ENCODE measurements around the gene SGTB.
"Not testable (repeated sequence)": the region's sequence is repeated elsewhere in the genome, so short reads cannot be mapped to it uniquely, and the experiment has no call there.

SGTB gene

DNA sequence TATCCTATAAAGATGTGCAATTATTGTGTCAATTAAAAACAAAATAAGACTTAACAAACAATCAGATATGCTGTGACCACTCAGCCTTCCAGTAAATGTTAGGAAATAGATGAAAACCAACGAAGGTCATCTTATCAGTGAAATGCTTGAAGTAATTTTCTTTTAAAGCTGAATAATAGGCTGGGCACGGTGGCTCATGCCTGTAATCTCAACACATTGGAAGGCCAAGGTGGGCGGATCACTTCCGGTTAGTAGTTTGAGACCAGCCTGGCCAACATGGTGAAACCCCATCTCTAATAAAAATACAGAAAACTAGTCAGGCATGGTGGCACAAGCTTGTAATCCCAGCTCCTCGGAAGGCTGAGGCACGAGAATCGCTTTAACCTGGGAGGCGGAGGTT is 31.3 kb upstream of the SGTB start:
- no peaks in the 10 kb centered on the region for H3K36me3 ChIP-seq (ENCODE audit: control insufficient read depth, insufficient read depth, low read length)
- no peak overlapping the region for H3K4me3 ChIP-seq (ENCODE audit: low read length)

DNA sequence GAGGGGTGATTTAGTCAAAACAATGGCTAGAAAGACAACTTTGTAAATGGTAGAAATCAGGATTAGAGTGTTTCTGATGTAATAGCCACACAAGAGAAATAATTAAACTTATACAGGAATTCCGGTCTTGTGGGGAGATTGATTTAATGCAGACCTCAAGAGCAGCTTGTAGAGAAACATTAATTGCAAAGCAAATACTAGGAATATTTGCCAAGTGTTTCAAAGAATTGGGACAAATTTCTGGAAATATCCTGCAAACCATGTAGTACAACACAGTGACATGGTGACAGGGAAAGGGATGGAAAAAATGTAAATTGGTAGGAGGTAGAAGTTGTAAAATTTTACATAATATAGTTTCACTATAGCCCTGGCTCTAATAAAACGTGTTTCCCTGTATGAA is 29.0 kb upstream of the SGTB start:
- H3K9me3 ChIP-seq (ENCODE audit: control insufficient read depth, low read length) = no peaks in the 10 kb centered on the region
- H3K36me3 ChIP-seq (ENCODE audit: control insufficient read depth, insufficient read depth, low read length) = no peaks in the 10 kb centered on the region
- no peak overlapping the region for H3K4me3 ChIP-seq (ENCODE audit: low read length)
- no peak overlapping the region for H3K9ac ChIP-seq (ENCODE audit: low read length)
- H3K4me1 ChIP-seq (ENCODE audit: control insufficient read depth, insufficient read depth, low read length) = no peaks in the 10 kb centered on the region
- no peaks in the 10 kb centered on the region for H3K27me3 ChIP-seq (ENCODE audit: control insufficient read depth, insufficient read depth, low read length)

More for the DNA sequence above, 31.3 kb upstream of the SGTB start:
- H3K9ac ChIP-seq (ENCODE audit: low read length) = no peak overlapping the region
- no peaks in the 10 kb centered on the region for H3K4me1 ChIP-seq (ENCODE audit: control insufficient read depth, insufficient read depth, low read length)
- H3K9me3 ChIP-seq (ENCODE audit: control insufficient read depth, low read length) = no peaks in the 10 kb centered on the region
- no peaks in the 10 kb centered on the region for H3K27me3 ChIP-seq (ENCODE audit: control insufficient read depth, insufficient read depth, low read length)

DNA sequence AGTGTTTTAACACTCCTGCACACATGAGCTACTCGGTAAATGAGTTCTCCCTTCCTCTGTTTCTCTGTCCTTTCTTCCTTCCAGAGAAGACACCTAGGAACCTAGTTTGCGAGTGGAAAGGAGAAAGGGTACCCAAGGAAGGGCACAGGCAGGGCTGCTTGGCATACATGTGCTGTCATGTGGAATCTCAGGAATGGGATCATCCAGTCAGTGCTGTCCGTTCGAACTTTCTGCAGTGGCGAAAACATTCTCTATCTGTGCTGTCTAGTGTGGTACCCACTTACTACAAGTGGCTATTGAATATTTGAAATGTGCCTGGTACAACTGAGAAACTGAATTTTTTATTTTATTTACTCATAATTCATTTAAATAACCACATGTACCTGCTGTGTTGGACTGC is 28.0 kb upstream of the SGTB start:
- no peak overlapping the region for H3K4me3 ChIP-seq (ENCODE audit: low read length)
- no peaks in the 10 kb centered on the region for H3K4me1 ChIP-seq (ENCODE audit: control insufficient read depth, insufficient read depth, low read length)
- H3K9ac ChIP-seq (ENCODE audit: low read length) = no peak overlapping the region
- no peaks in the 10 kb centered on the region for H3K36me3 ChIP-seq (ENCODE audit: control insufficient read depth, insufficient read depth, low read length)
- H3K27me3 ChIP-seq (ENCODE audit: control insufficient read depth, insufficient read depth, low read length) = no peaks in the 10 kb centered on the region
- no peaks in the 10 kb centered on the region for H3K9me3 ChIP-seq (ENCODE audit: control insufficient read depth, low read length)

DNA sequence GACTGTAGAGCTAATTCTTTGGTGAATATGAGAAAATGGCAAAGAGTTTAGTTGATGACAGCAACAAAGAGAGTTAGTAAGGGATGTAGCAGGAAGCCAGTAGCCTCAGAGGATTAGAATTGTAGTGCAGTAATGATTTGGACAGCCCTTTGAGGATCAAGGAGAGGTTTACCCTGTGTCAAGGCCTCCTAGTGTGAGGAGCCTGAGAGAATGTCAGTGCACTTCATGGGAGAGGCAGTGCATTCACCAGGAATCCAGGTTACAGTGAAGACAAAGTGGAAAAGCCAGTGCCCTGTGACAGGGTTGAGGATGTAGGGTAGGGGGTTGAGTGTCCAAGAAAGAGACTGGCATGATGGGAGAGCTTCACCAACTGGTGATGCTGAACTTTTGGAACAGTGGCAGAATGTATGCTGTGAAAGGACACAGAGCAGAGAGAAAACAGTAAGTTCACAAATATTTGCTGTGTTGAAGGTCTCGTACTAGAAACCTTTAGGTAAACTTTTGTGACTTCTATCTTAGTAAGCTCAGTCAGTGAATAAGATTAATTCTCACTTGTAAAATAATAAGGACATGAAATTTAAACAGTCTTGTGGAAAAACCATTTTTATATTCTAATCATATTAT is 27.4 kb upstream of the SGTB start:
- H3K4me3 ChIP-seq (ENCODE audit: low read length) = no peak overlapping the region
- H3K9ac ChIP-seq (ENCODE audit: low read length) = no peak overlapping the region
- H3K27me3 ChIP-seq (ENCODE audit: control insufficient read depth, insufficient read depth, low read length) = no peaks in the 10 kb centered on the region
- no peaks in the 10 kb centered on the region for H3K4me1 ChIP-seq (ENCODE audit: control insufficient read depth, insufficient read depth, low read length)
- no peaks in the 10 kb centered on the region for H3K9me3 ChIP-seq (ENCODE audit: control insufficient read depth, low read length)
- H3K36me3 ChIP-seq (ENCODE audit: control insufficient read depth, insufficient read depth, low read length) = no peaks in the 10 kb centered on the region

DNA sequence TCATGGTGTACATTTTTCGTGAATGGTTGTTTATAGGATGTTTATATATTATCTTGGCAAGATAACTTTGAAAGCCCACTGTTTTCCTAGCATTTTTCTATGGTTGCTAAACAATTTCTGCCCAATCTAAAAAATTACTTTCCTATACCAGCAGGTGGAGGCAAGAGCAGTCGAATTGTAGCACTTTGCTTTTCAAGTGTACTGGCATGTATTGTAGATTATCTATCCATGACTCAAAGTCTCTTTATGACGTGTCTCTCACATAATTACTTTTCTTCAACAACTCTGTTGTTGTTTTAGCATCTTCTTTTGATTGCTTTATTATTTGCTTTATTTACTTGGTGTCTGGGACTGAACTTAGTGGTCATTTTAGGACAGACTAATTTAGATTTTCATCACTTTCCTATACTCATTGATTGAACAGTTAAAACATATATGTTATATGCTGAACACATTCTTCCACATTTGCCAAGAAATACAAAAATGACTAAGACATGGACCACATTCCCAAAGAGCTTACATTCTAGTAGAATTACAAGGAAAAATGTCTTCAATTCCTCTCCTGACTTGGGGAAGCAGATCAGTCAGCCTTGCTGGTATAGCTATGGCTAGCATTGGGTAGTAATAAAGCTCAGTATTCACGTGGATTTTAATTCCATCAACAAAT is 20.8 kb upstream of the SGTB start:
- H3K4me3 ChIP-seq (ENCODE audit: low read length) = no peak overlapping the region
- H3K9ac ChIP-seq (ENCODE audit: low read length) = no peak overlapping the region
- no peaks in the 10 kb centered on the region for H3K27me3 ChIP-seq (ENCODE audit: control insufficient read depth, insufficient read depth, low read length)
- no peaks in the 10 kb centered on the region for H3K36me3 ChIP-seq (ENCODE audit: control insufficient read depth, insufficient read depth, low read length)
- no peaks in the 10 kb centered on the region for H3K9me3 ChIP-seq (ENCODE audit: control insufficient read depth, low read length)
- no peaks in the 10 kb centered on the region for H3K4me1 ChIP-seq (ENCODE audit: control insufficient read depth, insufficient read depth, low read length)

DNA sequence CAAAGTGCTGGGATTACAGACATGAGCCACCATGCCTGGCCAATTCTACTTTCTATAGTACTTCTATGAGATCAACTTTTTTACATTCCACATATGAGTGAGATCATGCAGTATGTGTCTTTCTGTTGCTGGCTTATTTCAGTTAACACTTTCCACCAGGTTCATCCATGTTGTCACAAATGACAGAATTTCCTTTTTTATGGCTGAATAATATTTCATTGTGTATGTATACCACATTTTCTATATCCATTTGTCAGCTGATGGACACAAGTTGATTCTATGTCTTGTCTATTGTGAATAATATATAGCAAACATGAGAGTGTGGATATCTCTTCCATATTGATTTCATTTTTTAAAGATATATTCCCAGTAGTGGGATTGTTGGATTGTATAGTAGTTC is 17.3 kb upstream of the SGTB start:
- no peaks in the 10 kb centered on the region for H3K4me1 ChIP-seq (ENCODE audit: control insufficient read depth, insufficient read depth, low read length)
- H3K27me3 ChIP-seq (ENCODE audit: control insufficient read depth, insufficient read depth, low read length) = no peaks in the 10 kb centered on the region
- no peaks in the 10 kb centered on the region for H3K9me3 ChIP-seq (ENCODE audit: control insufficient read depth, low read length)
- H3K36me3 ChIP-seq (ENCODE audit: control insufficient read depth, insufficient read depth, low read length) = no peaks in the 10 kb centered on the region
- no peak overlapping the region for H3K4me3 ChIP-seq (ENCODE audit: low read length)
- H3K9ac ChIP-seq (ENCODE audit: low read length) = no peak overlapping the region

DNA sequence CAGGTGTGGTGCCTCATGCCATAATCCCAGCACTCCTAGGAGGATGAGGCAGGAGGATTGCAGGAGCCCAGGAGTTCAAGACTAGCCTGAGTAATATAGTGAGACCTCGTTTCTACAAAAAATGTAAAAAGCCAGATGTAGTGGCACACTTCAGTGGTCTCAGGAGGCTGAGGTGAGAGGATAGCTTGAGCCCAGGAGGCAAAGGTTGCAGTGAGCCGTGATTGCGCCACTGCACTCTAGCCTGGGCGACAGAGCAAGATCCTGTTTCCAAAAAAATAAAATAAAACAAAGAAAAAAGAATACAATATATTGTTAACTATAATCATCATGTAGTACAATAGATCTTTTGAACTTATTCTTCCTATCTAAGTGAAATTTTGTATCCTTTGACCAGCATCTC is 16.4 kb upstream of the SGTB start:
- Histone ChIP-seq H3K4me1 (ENCODE audit: control insufficient read depth, insufficient read depth, low read length) (no peaks in the 10 kb centered on the region), H3K4me3 (ENCODE audit: low read length) (no peak overlapping the region), H3K9me3 (ENCODE audit: control insufficient read depth, low read length) (no peaks in the 10 kb centered on the region), H3K36me3 (ENCODE audit: control insufficient read depth, insufficient read depth, low read length) (no peaks in the 10 kb centered on the region), H3K27me3 (ENCODE audit: control insufficient read depth, insufficient read depth, low read length) (no peaks in the 10 kb centered on the region), H3K9ac (ENCODE audit: low read length) (no peak overlapping the region)

DNA sequence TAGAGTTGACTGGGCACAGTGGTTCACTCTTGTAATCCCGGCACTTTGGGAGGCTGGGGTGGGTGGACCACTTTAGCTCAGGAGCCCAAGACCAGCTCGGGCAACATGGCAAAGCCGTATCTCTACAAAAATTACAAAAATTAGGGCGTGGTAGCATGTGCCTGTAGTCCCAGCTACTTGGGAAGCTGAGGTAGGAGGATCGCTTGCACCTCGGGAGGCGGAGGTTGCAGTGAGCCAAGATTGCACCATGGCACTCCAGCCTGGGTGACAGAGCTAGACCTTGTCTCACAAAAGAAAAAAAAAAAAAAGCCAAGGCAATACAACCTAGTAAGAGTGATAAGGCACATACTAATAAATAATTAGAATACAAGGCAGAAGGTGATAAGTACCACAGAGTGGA is 15.9 kb upstream of the SGTB start:
- no peaks in the 10 kb centered on the region for H3K27me3 ChIP-seq (ENCODE audit: control insufficient read depth, insufficient read depth, low read length)
- no peak overlapping the region for H3K9ac ChIP-seq (ENCODE audit: low read length)
- no peaks in the 10 kb centered on the region for H3K36me3 ChIP-seq (ENCODE audit: control insufficient read depth, insufficient read depth, low read length)
- H3K4me3 ChIP-seq (ENCODE audit: low read length) = no peak overlapping the region
- H3K4me1 ChIP-seq (ENCODE audit: control insufficient read depth, insufficient read depth, low read length) = no peaks in the 10 kb centered on the region
- H3K9me3 ChIP-seq (ENCODE audit: control insufficient read depth, low read length) = no peaks in the 10 kb centered on the region

DNA sequence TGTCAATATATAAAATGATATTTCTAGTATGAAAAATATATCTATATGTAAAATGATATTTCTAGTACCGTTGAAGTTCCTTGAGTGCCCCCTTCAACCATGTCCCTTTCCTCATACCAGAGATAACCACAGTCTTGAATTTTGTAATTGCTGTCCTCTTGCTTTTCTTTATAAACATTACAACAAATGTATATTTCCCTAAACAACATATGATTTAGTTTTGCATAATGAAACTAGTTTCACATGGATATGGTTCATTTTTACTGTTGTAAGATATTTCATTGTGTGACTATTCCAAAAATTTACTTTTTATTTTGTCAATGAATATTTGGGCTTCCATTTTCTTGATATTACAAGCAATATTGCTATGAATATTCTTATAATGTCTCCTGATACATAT is 14.1 kb upstream of the SGTB start:
- Histone ChIP-seq H3K36me3 (ENCODE audit: control insufficient read depth, insufficient read depth, low read length) (no peaks in the 10 kb centered on the region), H3K9ac (ENCODE audit: low read length) (no peak overlapping the region)

DNA sequence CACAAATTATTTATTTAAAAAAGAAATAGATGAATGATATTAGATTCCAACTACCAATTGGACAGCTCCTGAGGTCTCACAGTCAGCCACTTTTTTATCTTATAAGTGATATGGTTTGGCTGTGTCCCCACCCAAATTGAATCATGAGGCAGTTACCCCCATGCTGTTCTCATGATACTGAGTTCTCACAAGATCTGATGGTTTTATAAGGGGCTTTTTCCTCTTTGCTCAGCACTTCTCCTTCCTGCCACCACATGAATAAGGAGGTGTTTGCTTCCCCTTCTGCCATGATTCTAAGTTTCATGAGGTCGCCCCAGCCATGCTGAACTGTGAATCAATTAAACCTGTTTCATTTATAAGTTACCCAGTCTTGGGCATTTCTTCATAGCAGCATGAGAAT is 13.0 kb upstream of the SGTB start:
- no peaks in the 10 kb centered on the region for H3K36me3 ChIP-seq (ENCODE audit: control insufficient read depth, insufficient read depth, low read length)
- H3K27me3 ChIP-seq (ENCODE audit: control insufficient read depth, insufficient read depth, low read length) = no peaks in the 10 kb centered on the region
- no peaks in the 10 kb centered on the region for H3K9me3 ChIP-seq (ENCODE audit: control insufficient read depth, low read length)
- H3K4me1 ChIP-seq (ENCODE audit: control insufficient read depth, insufficient read depth, low read length) = no peaks in the 10 kb centered on the region
- no peak overlapping the region for H3K9ac ChIP-seq (ENCODE audit: low read length)
- H3K4me3 ChIP-seq (ENCODE audit: low read length) = no peak overlapping the region

More for the DNA sequence above, 14.1 kb upstream of the SGTB start:
- no peaks in the 10 kb centered on the region for H3K27me3 ChIP-seq (ENCODE audit: control insufficient read depth, insufficient read depth, low read length)
- no peaks in the 10 kb centered on the region for H3K4me1 ChIP-seq (ENCODE audit: control insufficient read depth, insufficient read depth, low read length)
- no peaks in the 10 kb centered on the region for H3K9me3 ChIP-seq (ENCODE audit: control insufficient read depth, low read length)
- H3K4me3 ChIP-seq (ENCODE audit: low read length) = no peak overlapping the region

DNA sequence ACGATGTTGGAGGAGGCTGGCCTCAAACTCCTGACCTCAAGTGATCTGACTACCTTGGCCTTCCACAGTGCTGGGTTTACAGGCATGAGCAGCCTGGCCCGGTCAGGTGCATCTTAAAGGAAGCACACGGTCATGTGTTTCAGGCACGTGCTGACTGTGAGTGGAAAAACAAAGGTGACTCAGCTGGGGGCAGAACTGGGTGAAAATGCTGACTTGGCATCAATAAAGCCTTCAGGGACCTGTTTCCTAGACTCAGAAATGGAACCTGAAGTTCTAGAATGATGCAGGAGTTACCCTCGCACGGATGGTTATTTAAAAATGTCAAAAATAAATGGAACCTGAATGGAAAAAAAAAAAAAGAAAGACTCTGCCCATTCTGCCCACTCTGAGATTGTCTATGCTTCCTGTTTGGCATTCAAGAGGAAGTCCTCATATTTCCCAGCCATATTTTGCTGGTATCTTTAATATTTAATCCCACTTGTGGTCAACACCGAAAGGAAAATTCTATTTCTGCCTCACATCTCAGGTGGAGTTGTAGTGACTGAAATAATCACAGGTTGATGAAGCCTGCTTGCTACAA is 12.4 kb upstream of the SGTB start:
- H3K4me1 ChIP-seq (ENCODE audit: control insufficient read depth, insufficient read depth, low read length); H3K9ac ChIP-seq (ENCODE audit: low read length); H3K4me3 ChIP-seq (ENCODE audit: low read length); H3K27me3 ChIP-seq (ENCODE audit: control insufficient read depth, insufficient read depth, low read length); H3K9me3 ChIP-seq (ENCODE audit: control insufficient read depth, low read length); H3K36me3 ChIP-seq (ENCODE audit: control insufficient read depth, insufficient read depth, low read length): not testable (repeated sequence)

DNA sequence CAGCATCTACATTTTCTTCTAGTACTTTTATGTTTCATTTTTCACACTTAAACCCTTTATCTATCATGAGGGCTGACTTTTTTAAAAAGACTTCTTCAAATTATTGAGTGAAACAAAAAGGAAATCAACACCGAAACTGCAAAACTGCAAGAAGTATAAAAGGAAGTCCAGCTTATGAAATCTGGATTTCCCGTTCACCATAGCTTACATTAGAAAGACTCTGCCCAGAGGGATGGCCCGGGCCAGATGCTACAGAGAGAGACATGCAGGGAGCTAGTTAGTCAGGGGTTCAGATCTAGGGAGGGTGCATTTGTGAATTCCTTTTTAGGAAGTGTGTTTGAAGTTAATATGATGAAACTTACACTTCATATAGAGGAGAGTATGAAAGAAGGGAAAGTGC is 10.1 kb upstream of the SGTB start:
- not testable (repeated sequence) for H3K4me1 ChIP-seq (ENCODE audit: control insufficient read depth, insufficient read depth, low read length); H3K9me3 ChIP-seq (ENCODE audit: control insufficient read depth, low read length); H3K36me3 ChIP-seq (ENCODE audit: control insufficient read depth, insufficient read depth, low read length); H3K4me3 ChIP-seq (ENCODE audit: low read length); H3K27me3 ChIP-seq (ENCODE audit: control insufficient read depth, insufficient read depth, low read length); H3K9ac ChIP-seq (ENCODE audit: low read length)
